Esophagus squamous epithelium (tissue), 4 donors: ENCODE measurements around the gene AVP.

ENCODE experiments used
- POLR2A ChIP-seq, 4 donors: fragments of 450-650 bp; IDR thresholded peaks; one replicate each; pipeline ENCODE4 v1.6.1; 2017; ENCODE audit warnings: antibody characterized with exemption in 4 of 4, mild to moderate bottlenecking in 4 of 4, moderate library complexity in 3 of 4
- TF ChIP-seq, protein P1 (sequence below), 6 experiments: fragments of 450-650 bp in 4 of 6; fragments of 200-600 bp in 2 of 6; sonication (generic) in 2 of 6; IDR thresholded peaks; one replicate each; pipeline ENCODE4 v1.5.1; 2016 to 2019; ENCODE audit warnings: antibody characterized with exemption in 6 of 6, mild to moderate bottlenecking in 4 of 6, moderate library complexity in 4 of 6

DNA sequence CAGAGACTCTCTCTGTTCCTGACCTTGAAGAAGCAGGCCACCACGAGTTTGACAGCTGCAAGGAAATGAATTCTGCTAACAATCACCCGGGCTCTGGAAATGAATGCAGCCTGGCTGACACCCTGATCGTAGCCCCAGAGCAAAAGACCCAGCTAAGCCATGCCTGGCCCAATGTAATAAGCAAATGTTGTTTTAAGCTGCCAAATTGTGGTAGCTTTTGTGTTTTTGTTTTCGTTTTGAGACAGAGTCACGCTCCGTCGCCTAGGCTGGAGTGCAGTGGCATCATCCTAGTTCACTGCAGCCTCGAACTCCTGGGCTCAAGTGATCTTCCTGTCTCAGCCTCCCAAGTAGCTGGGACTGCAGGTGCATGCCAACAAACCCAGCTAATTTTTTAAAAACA is 16.4 kb downstream of the AVP start:
- TF ChIP-seq, protein P1, sequence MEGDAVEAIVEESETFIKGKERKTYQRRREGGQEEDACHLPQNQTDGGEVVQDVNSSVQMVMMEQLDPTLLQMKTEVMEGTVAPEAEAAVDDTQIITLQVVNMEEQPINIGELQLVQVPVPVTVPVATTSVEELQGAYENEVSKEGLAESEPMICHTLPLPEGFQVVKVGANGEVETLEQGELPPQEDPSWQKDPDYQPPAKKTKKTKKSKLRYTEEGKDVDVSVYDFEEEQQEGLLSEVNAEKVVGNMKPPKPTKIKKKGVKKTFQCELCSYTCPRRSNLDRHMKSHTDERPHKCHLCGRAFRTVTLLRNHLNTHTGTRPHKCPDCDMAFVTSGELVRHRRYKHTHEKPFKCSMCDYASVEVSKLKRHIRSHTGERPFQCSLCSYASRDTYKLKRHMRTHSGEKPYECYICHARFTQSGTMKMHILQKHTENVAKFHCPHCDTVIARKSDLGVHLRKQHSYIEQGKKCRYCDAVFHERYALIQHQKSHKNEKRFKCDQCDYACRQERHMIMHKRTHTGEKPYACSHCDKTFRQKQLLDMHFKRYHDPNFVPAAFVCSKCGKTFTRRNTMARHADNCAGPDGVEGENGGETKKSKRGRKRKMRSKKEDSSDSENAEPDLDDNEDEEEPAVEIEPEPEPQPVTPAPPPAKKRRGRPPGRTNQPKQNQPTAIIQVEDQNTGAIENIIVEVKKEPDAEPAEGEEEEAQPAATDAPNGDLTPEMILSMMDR (IDR thresholded peaks at IDR 0.05): no peak
- TF ChIP-seq POLR2A (IDR thresholded peaks at IDR 0.05): no peak
